Ishikawa (cell line): ENCODE measurements around the gene BICDL1.

Experiments used
- CEBPB ChIP-seq: IDR thresholded peaks from 2 replicates; pipeline ENCODE4 v1.6.1; 2012
- CREB1 ChIP-seq: IDR thresholded peaks from 2 replicates; pipeline ENCODE4 v1.6.1; 2012; ENCODE audit warnings: low read depth
- EGR1 ChIP-seq: IDR thresholded peaks from 2 replicates; pipeline ENCODE4 v1.6.1; 2012
- EP300 ChIP-seq: IDR thresholded peaks from 2 replicates; pipeline ENCODE4 v1.6.1; 2012; ENCODE audit warnings: borderline replicate concordance
- FOXM1 ChIP-seq: IDR thresholded peaks from 2 replicates; pipeline ENCODE4 v1.6.1; 2012; ENCODE audit warnings: low read depth, borderline replicate concordance
- NFIC ChIP-seq: IDR thresholded peaks from 2 replicates; pipeline ENCODE4 v1.6.1; 2012
- RAD21 ChIP-seq: IDR thresholded peaks from 2 replicates; pipeline ENCODE4 v1.6.1; 2012; ENCODE audit warnings: low read depth
- TAF1 ChIP-seq: IDR thresholded peaks from 2 replicates; pipeline ENCODE4 v1.6.1; 2012; ENCODE audit warnings: low read depth, mild to moderate bottlenecking
- TCF12 ChIP-seq: IDR thresholded peaks from 2 replicates; pipeline ENCODE4 v1.6.1; 2012; ENCODE audit warnings: low read depth
- TEAD4 ChIP-seq: IDR thresholded peaks from 2 replicates; pipeline ENCODE4 v1.6.1; 2012
- YY1 ChIP-seq: IDR thresholded peaks from 2 replicates; pipeline ENCODE4 v1.6.1; 2012; ENCODE audit warnings: low read depth
- ZBTB7A ChIP-seq: IDR thresholded peaks from 2 replicates; pipeline ENCODE4 v1.6.1; 2012; ENCODE audit warnings: low read depth
- TF ChIP-seq, protein P1 (sequence below): IDR thresholded peaks from 2 replicates; pipeline ENCODE4 v1.6.1; 2012
- TF ChIP-seq, protein P2 (sequence below): IDR thresholded peaks from 2 replicates; pipeline ENCODE4 v1.6.1; 2012; ENCODE audit warnings: low read depth, mild to moderate bottlenecking
- TF ChIP-seq, protein P3 (sequence below): IDR thresholded peaks from 2 replicates; pipeline ENCODE4 v1.6.1; 2012

Gene BICDL1

GRCh38 chr12:120089105-120089504 lies 100.1 kb downstream of the BICDL1 start:
- TF ChIP-seq TEAD4 (no peak), EP300 (no peak), NFIC (no peak), FOXM1 (no peak), TAF1 (no peak), ZBTB7A (no peak), YY1 (no peak), RAD21 (no peak), EGR1 (no peak), CREB1 (no peak), CEBPB (no peak), TCF12 (no peak)
- TF ChIP-seq, protein P1, sequence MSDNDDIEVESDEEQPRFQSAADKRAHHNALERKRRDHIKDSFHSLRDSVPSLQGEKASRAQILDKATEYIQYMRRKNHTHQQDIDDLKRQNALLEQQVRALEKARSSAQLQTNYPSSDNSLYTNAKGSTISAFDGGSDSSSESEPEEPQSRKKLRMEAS: no peak
- TF ChIP-seq, protein P2, sequence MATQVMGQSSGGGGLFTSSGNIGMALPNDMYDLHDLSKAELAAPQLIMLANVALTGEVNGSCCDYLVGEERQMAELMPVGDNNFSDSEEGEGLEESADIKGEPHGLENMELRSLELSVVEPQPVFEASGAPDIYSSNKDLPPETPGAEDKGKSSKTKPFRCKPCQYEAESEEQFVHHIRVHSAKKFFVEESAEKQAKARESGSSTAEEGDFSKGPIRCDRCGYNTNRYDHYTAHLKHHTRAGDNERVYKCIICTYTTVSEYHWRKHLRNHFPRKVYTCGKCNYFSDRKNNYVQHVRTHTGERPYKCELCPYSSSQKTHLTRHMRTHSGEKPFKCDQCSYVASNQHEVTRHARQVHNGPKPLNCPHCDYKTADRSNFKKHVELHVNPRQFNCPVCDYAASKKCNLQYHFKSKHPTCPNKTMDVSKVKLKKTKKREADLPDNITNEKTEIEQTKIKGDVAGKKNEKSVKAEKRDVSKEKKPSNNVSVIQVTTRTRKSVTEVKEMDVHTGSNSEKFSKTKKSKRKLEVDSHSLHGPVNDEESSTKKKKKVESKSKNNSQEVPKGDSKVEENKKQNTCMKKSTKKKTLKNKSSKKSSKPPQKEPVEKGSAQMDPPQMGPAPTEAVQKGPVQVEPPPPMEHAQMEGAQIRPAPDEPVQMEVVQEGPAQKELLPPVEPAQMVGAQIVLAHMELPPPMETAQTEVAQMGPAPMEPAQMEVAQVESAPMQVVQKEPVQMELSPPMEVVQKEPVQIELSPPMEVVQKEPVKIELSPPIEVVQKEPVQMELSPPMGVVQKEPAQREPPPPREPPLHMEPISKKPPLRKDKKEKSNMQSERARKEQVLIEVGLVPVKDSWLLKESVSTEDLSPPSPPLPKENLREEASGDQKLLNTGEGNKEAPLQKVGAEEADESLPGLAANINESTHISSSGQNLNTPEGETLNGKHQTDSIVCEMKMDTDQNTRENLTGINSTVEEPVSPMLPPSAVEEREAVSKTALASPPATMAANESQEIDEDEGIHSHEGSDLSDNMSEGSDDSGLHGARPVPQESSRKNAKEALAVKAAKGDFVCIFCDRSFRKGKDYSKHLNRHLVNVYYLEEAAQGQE: no peak
- TF ChIP-seq, protein P3, sequence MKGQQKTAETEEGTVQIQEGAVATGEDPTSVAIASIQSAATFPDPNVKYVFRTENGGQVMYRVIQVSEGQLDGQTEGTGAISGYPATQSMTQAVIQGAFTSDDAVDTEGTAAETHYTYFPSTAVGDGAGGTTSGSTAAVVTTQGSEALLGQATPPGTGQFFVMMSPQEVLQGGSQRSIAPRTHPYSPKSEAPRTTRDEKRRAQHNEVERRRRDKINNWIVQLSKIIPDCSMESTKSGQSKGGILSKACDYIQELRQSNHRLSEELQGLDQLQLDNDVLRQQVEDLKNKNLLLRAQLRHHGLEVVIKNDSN: no peak

DNA sequence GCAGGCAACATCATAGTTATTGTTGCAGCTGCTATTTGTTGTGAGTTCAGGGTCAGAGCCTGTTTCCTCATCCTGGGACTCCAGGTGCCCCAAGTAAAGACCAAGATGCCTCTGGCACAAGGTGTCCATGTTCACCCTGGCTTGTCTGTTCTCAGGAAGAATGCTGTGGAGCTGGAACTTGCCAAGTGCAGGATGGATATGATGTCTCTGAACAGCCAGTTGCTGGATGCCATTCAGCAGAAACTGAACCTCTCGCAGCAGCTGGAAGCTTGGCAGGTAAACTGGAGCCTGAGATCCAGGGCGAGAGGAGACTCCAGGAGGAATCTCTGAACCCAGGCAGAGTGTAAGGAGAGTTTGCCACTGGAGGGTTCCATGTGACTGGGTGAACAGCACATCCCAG lies 100.8 kb downstream of the BICDL1 start:
- TF ChIP-seq NFIC (no peak), RAD21 (no peak), TEAD4 (no peak), FOXM1 (no peak), ZBTB7A (no peak), YY1 (no peak)
- TF ChIP-seq, protein P2: no peak
- TF ChIP-seq, protein P3: no peak

GRCh38 chr12:120090206-120090605 lies 101.2 kb downstream of the BICDL1 start:
- no peak for TF ChIP-seq CREB1
- TF ChIP-seq NFIC: no peak
- TF ChIP-seq ZBTB7A: no peak
- TF ChIP-seq, protein P3: no peak
- TF ChIP-seq, protein P1: no peak
- no peak for TF ChIP-seq CEBPB
- TF ChIP-seq, protein P2: no peak
- TF ChIP-seq YY1: no peak
- no peak for TF ChIP-seq TAF1
- no peak for TF ChIP-seq FOXM1
- no peak for TF ChIP-seq EP300

DNA sequence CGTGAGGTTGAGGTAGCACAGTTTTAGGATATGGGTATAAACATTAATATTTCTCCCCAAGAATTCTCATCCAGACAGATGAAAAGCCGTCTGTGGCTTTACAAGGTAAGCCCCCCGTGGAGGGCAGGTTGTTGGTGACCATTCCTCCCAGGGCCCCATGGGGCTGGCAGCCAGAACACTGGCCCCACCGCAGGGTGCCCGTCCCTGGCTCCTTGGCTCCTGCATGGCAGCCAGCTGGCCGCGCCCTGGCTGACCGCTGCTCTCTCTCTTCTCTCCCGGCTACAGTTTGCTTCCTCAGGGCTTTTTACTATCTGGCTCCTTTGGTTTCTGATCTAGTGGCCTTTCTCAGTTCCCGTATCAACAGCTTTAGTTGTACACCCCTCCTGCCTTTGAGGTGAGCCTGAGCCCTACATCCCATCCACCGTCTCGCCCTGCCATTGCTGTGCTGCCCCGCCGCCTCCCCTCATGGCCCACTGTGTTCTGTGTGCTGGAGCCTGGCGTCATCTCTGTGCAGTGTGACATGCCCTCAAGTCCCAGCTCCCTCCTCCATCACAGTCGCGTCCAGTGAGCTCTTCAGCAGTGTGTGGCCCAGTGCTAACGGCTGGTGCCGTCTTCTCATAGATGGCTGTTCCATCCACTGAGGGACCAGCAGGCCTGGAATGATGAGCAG lies 101.7 kb downstream of the BICDL1 start:
- TF ChIP-seq TAF1 (no peak), EP300 (no peak), TCF12 (no peak), CREB1 (no peak), EGR1 (no peak)
- TF ChIP-seq, protein P1: no peak
- TF ChIP-seq, protein P2: no peak
